IMR-90 (cell line): Measurements from ENCODE around the gene GOLGA8B. TPM values are rescaled to one million over a fixed set of nuclear protein-coding genes. Genes with fewer than 3 reads are reported as not detected.

Source experiments
- ATAC-seq: fragments of 200-7000 bp; cut with Tn5 transposase; 2 replicates; pipeline ENCODE4 v1.9.1; 2020; ENCODE audit warnings: low read depth, mild to moderate bottlenecking, moderate library complexity
- BruUV-seq: library from RNA; stranded (reverse); fragments of 400-500 nt; replicated peaks from 2 replicates; lab custom pipeline; 2021; lab: Mats Ljungman, UMichigan
- CTCF ChIA-PET: fragments of 300-600 bp; formaldehyde crosslinking; extraction: SDS; loops from one replicate; lab custom pipeline; 2021; ENCODE audit warnings: antibody characterized with exemption; lab: Yijun Ruan, JAX
- POLR2A ChIA-PET: fragments of 300-600 bp; sonication (Branson Sonifier 250); formaldehyde crosslinking; loops from one replicate; lab custom pipeline; 2022; ENCODE audit warnings: antibody characterized with exemption; ENCODE audit not compliant: unreplicated experiment; lab: Charles Lee
- DNase-seq: peaks from one replicate; pipeline ENCODE4 v3.0.0; 2013
- H2AFZ ChIP-seq: replicated peaks from 2 replicates; pipeline ENCODE3; 2013; ENCODE audit warnings: low read length, mild to moderate bottlenecking; ENCODE audit not compliant: poor library complexity
- H2AK5ac ChIP-seq: 2 replicates; pipeline ENCODE4 v1.6.1; 2013; ENCODE audit warnings: low read depth, low read length, inconsistent platforms
- H2AK9ac ChIP-seq: replicated peaks from 2 replicates; pipeline ENCODE3; 2013; ENCODE audit warnings: mild to moderate bottlenecking, low read depth, low read length, moderate library complexity; ENCODE audit not compliant: poor library complexity
- H2BK120ac ChIP-seq: 2 replicates; pipeline ENCODE4 v1.6.1; 2013; ENCODE audit warnings: low read depth, low read length, inconsistent platforms
- H2BK15ac ChIP-seq: 3 replicates; pipeline ENCODE4 v1.6.1; 2013; ENCODE audit warnings: low read depth, low read length, inconsistent platforms
- H2BK20ac ChIP-seq: 2 replicates; pipeline ENCODE4 v1.6.1; 2013; ENCODE audit warnings: low read depth, mild to moderate bottlenecking, inconsistent platforms, low read length, moderate library complexity
- H2BK5ac ChIP-seq: 2 replicates; pipeline ENCODE4 v1.6.1; 2013; ENCODE audit warnings: mild to moderate bottlenecking, low read depth, low read length, inconsistent platforms; ENCODE audit not compliant: poor library complexity, severe bottlenecking
- H3K14ac ChIP-seq: replicated peaks from 2 replicates; pipeline ENCODE4 v1.6.1; 2013; ENCODE audit warnings: low read depth, low read length, inconsistent platforms
- H3K18ac ChIP-seq: 2 replicates; pipeline ENCODE4 v1.6.1; 2013; ENCODE audit warnings: low read depth, low read length, control low read depth
- H3K23ac ChIP-seq: 2 replicates; pipeline ENCODE4 v1.6.1; 2013; ENCODE audit warnings: low read depth, low read length, inconsistent platforms
- H3K27ac ChIP-seq: 2 replicates; pipeline ENCODE4 v1.5.1; 2013; ENCODE audit warnings: mild to moderate bottlenecking, control low read depth, low read length; ENCODE audit not compliant: insufficient read depth
- H3K27me3 ChIP-seq: 2 replicates; pipeline ENCODE4 v1.6.1; 2013; ENCODE audit warnings: low read length; ENCODE audit not compliant: control insufficient read depth, insufficient read depth
- H3K36me3 ChIP-seq: 2 replicates; pipeline ENCODE4 v1.6.1; 2013; ENCODE audit warnings: low read length, mixed read lengths; ENCODE audit not compliant: control insufficient read depth, insufficient read depth
- H3K4ac ChIP-seq: 2 replicates; pipeline ENCODE4 v1.6.1; 2013; ENCODE audit warnings: low read depth, low read length, inconsistent platforms
- H3K4me1 ChIP-seq: 2 replicates; pipeline ENCODE4 v1.6.1; 2013; ENCODE audit warnings: low read length, mixed read lengths; ENCODE audit not compliant: control insufficient read depth, insufficient read depth
- H3K4me2 ChIP-seq: 2 replicates; pipeline ENCODE4 v1.6.1; 2013; ENCODE audit warnings: low read depth, mild to moderate bottlenecking, control low read depth, low read length, moderate library complexity
- H3K4me3 ChIP-seq: 2 replicates; pipeline ENCODE4 v1.5.1; 2013; ENCODE audit warnings: low read depth, mild to moderate bottlenecking, control low read depth, low read length, moderate library complexity; ENCODE audit not compliant: insufficient read depth
- H3K56ac ChIP-seq: 2 replicates; pipeline ENCODE4 v1.6.1; 2013; ENCODE audit warnings: low read length, inconsistent platforms; ENCODE audit not compliant: insufficient read depth; ENCODE audit errors: extremely low read depth
- H3K79me1 ChIP-seq, 2 experiments: 2 replicates each; pipeline ENCODE4 v1.6.1; 2013; ENCODE audit warnings: low read length in 2 of 2, inconsistent platforms in 1 of 2, low read depth in 1 of 2
- H3K9ac ChIP-seq: 2 replicates; pipeline ENCODE4 v1.6.1; 2013; ENCODE audit warnings: low read depth, low read length, control low read depth
- H3K9me1 ChIP-seq: 2 replicates; pipeline ENCODE4 v1.6.1; 2013; ENCODE audit warnings: low read length, inconsistent platforms; ENCODE audit not compliant: insufficient read depth
- H3K9me3 ChIP-seq: 2 replicates; pipeline ENCODE4 v1.6.1; 2013; ENCODE audit warnings: low read length; ENCODE audit not compliant: control insufficient read depth, insufficient read depth
- H4K20me1 ChIP-seq: 2 replicates; pipeline ENCODE4 v1.6.1; 2013; ENCODE audit warnings: low read length, inconsistent platforms; ENCODE audit not compliant: insufficient read depth
- H4K5ac ChIP-seq: 2 replicates; pipeline ENCODE4 v1.6.1; 2013; ENCODE audit warnings: mild to moderate bottlenecking, low read depth, low read length, control low read depth
- H4K8ac ChIP-seq, 2 experiments: 2 replicates each; pipeline ENCODE4 v1.6.1; 2013; ENCODE audit warnings: low read depth in 2 of 2, low read length in 2 of 2, control low read depth in 1 of 2, inconsistent platforms in 1 of 2
- H4K91ac ChIP-seq: 2 replicates; pipeline ENCODE4 v1.6.1; 2013; ENCODE audit warnings: low read depth, low read length, inconsistent platforms; ENCODE audit not compliant: insufficient read depth
- CTCF ChIP-seq: conservative IDR thresholded peaks from 2 replicates; pipeline ENCODE4 v1.5.1; 2012; ENCODE audit warnings: mild to moderate bottlenecking, low read depth, low read length, improper control_type of control experiment
- MAFK ChIP-seq: IDR thresholded peaks from 2 replicates; pipeline ENCODE4 v1.6.1; 2012; ENCODE audit warnings: low read depth, low read length, improper control_type of control experiment
- RAD21 ChIP-seq: IDR thresholded peaks from 2 replicates; pipeline ENCODE4 v1.6.1; 2012; ENCODE audit warnings: low read length, improper control_type of control experiment
- RFX5 ChIP-seq: IDR thresholded peaks from 2 replicates; pipeline ENCODE4 v1.8.0; 2012; ENCODE audit warnings: low read depth, mild to moderate bottlenecking, low read length, moderate library complexity
- SMC3 ChIP-seq: fragments of 150-350 bp; IDR thresholded peaks from 2 replicates; pipeline ENCODE4 v1.6.1; 2016; ENCODE audit warnings: low read depth, mild to moderate bottlenecking, antibody characterized with exemption, low read length, moderate library complexity
- dilution Hi-C: fragments of 300-500 bp; cut with HindIII; formaldehyde crosslinking; loops from one replicate; pipeline ENCODE4 v1.14.3; 2018; ENCODE audit warnings: low sequenced_read_pairs; ENCODE audit not compliant: unreplicated experiment
- in situ Hi-C: fragments of 300-500 bp; cut with MboI; formaldehyde crosslinking; loops from 3 replicates; pipeline ENCODE4 v1.14.3; 2019; ENCODE audit warnings: low sequenced_read_pairs, inconsistent platforms, mixed read lengths
- intact Hi-C: fragments of 100-400 bp; cut with micrococcal nuclease; formaldehyde crosslinking; loops from 2 replicates; pipeline ENCODE4 v1.10.0; 2022
- polyA plus RNA-seq, 3 experiments: library from polyadenylated mRNA; depleted of rRNA; stranded (reverse); fragments of >200 nt; gene quantifications; 2 replicates each; pipeline ENCODE4 v1.2.3, GENCODE V29; 2012; ENCODE audit warnings: low replicate concordance in 1 of 3
- total RNA-seq: library from RNA; depleted of rRNA; stranded (reverse); fragments of >200 nt; gene quantifications from 2 replicates; pipeline ENCODE4 v1.2.3, GENCODE V29; 2012
- TF ChIP-seq, protein P1 (sequence below): fragments of 150-350 bp; IDR thresholded peaks from 2 replicates; pipeline ENCODE4 v1.6.1; 2016; ENCODE audit warnings: low read depth, mild to moderate bottlenecking, low read length, moderate library complexity, borderline replicate concordance

GOLGA8B gene
- total and polyA plus RNA-seq, 2 of the 4 experiments (the other 2 are of a cell fraction) = 7.7 to 31.6 TPM

DNA sequence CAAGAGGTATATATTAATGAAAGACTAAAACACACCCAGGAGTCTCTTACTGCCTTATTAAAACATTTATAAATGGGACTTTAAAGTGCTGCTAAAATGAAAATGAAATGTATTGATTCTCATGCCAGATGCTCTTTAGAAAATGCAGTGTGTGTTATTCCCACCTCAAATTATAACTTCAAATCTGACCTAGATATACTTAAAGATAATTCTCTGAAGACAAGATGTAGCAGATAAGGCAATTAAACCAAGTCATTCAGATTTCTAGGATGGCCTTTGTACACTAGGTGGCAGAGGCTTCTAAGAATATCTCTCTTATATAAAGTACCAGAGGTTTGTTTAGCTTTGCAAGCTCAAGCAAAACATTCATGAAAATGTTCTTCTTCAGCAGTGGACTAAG is 26.9 kb upstream of the GOLGA8B start:
- H3K23ac ChIP-seq = no peak overlapping the region
- no peak overlapping the region for H2BK5ac ChIP-seq
- no peaks in the 10 kb centered on the region for H3K9me1 ChIP-seq
- H3K27ac ChIP-seq = no peak overlapping the region
- CTCF ChIA-PET = interaction anchor here (0.6 to 1.4 kb wide), 8 partner anchors 9 to 454 kb away, joined by 3 to 6 read pairs (median 4); partner anchors contain the start of gene LPCAT4
- ATAC-seq = peak; percentile 91
- H4K8ac ChIP-seq = no peak overlapping the region
- in situ Hi-C loops (no loop called here), intact Hi-C loops (loop anchor here (2.0 kb wide), 1 partner anchor 310 kb away; no protein-coding TSS in a partner anchor), dilution Hi-C loops (no loop called here)
- no peak overlapping the region for H2BK120ac ChIP-seq
- POLR2A ChIA-PET = no interaction called here
- no peak overlapping the region for H2BK15ac ChIP-seq
- H3K56ac ChIP-seq = no peak overlapping the region
- H3K9ac ChIP-seq = no peak overlapping the region
- no peaks in the 10 kb centered on the region for H4K20me1 ChIP-seq
- no peak overlapping the region for H3K4me3 ChIP-seq
- H3K4me1 ChIP-seq = no peaks in the 10 kb centered on the region; the same call in 1 of the 2 replicates
- TF ChIP-seq MAFK = no peak
- TF ChIP-seq RFX5 = no peak
- TF ChIP-seq, protein P1, sequence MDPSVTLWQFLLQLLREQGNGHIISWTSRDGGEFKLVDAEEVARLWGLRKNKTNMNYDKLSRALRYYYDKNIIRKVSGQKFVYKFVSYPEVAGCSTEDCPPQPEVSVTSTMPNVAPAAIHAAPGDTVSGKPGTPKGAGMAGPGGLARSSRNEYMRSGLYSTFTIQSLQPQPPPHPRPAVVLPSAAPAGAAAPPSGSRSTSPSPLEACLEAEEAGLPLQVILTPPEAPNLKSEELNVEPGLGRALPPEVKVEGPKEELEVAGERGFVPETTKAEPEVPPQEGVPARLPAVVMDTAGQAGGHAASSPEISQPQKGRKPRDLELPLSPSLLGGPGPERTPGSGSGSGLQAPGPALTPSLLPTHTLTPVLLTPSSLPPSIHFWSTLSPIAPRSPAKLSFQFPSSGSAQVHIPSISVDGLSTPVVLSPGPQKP = no peak
- peak; percentile 48 for TF ChIP-seq CTCF
- TF ChIP-seq SMC3 = peak; percentile 38
- TF ChIP-seq RAD21 = peak; percentile 52
- DNase-seq = peak; percentile 38
- no peak overlapping the region for H3K14ac ChIP-seq
- H3K9me3 ChIP-seq = no peaks in the 10 kb centered on the region
- H3K79me1 ChIP-seq = no peaks in the 10 kb centered on the region
- H3K27me3 ChIP-seq = peaks cover 20% of the 10 kb centered on the region
- no TSS peak for BruUV-seq
- H2AFZ ChIP-seq = no peak overlapping the region
- no peak overlapping the region for H2AK9ac ChIP-seq
- no peak overlapping the region for H2AK5ac ChIP-seq
- no peak overlapping the region for H4K5ac ChIP-seq
- H3K36me3 ChIP-seq = no peaks in the 10 kb centered on the region
- H3K4ac ChIP-seq = no peak overlapping the region
- no peak overlapping the region for H3K4me2 ChIP-seq
- H3K18ac ChIP-seq = no peak overlapping the region
- H4K91ac ChIP-seq = no peak overlapping the region
- H2BK20ac ChIP-seq = no peak overlapping the region
